GM13976 (cell line): ENCODE data around the gene RPS25.
A peak's percentile ranks its signal among the peaks of the same experiment; 100 is the strongest.

ENCODE experiments used
- DNase-seq: peaks from one replicate; pipeline ENCODE4 v3.0.0; 2012; ENCODE audit warnings: low spot score
- CTCF ChIP-seq: IDR thresholded peaks from 2 replicates; pipeline ENCODE4 v1.5.1; 2012; ENCODE audit warnings: borderline replicate concordance, mild to moderate bottlenecking; ENCODE audit not compliant: insufficient read depth; ENCODE audit errors: extremely low read depth, missing control alignments, control extremely low read depth
- in situ Hi-C: fragments of 300-500 bp; cut with MboI; formaldehyde crosslinking; loops from one replicate; pipeline ENCODE4 v1.12.0; 2022; ENCODE audit warnings: low sequenced_read_pairs, mixed read lengths, inconsistent platforms; ENCODE audit not compliant: unreplicated experiment

The RPS25 gene

GRCh38 chr11:119030029-119030328 is 11.8 kb upstream of the RPS25 start:
- DNase-seq: no peak
- no peak for TF ChIP-seq CTCF
- in situ Hi-C loops: no loop called here

- DNase-seq: peak; percentile 51
- in situ Hi-C loops: no loop called here
- no peak for TF ChIP-seq CTCF
These were observed 11.3 kb upstream of the RPS25 start for GRCh38 chr11:119029340-119030028.

- no peak for TF ChIP-seq CTCF
- in situ Hi-C loops: no loop called here
These were observed 10.9 kb upstream of the RPS25 start for GRCh38 chr11:119029069-119029339.

GRCh38 chr11:119028346-119029068 is 10.4 kb upstream of the RPS25 start:
- TF ChIP-seq CTCF: no peak
- in situ Hi-C loops: no loop called here
- DNase-seq: no peak

More at GRCh38 chr11:119029069-119029339, 10.9 kb upstream of the RPS25 start:
- DNase-seq: no peak

GRCh38 chr11:119027561-119028345 is 9.6 kb upstream of the RPS25 start:
- in situ Hi-C loops: no loop called here
- no peak for DNase-seq
- TF ChIP-seq CTCF: no peak

GRCh38 chr11:119026970-119027369 is 8.8 kb upstream of the RPS25 start:
- TF ChIP-seq CTCF: no peak
- in situ Hi-C loops: no loop called here
- DNase-seq: peak; percentile 8
